Spleen (tissue), 11 donors: ENCODE measurements around the gene SLC6A2. TPM values are rescaled to one million over a fixed set of nuclear protein-coding genes. Genes with fewer than 3 reads are reported as not detected.

Experiments
- DNase-seq: peaks from one replicate; pipeline ENCODE4 v3.0.0-alpha.2; 2020
- H3K27ac ChIP-seq, 8 donors: fragments of 200-600 bp; sonication (generic) in 7 of 8; 1 replicate in 4 of 8; 2 replicates in 4 of 8; pipeline versions ENCODE4 v1.5.0 to v1.8.0; 2016 to 2021; ENCODE audit warnings: inconsistent platforms in 4 of 8, mild to moderate bottlenecking in 4 of 8, moderate library complexity in 1 of 8
- H3K27me3 ChIP-seq, 7 donors: fragments of 200-600 bp; sonication (generic) in 6 of 7; replicated peaks in 1 of 7; 1 replicate in 4 of 7; 2 replicates in 3 of 7; pipeline versions ENCODE4 v1.5.0 to v1.8.0; 2016 to 2021; ENCODE audit warnings: inconsistent platforms in 3 of 7, mild to moderate bottlenecking in 1 of 7
- H3K36me3 ChIP-seq, 6 donors: fragments of 200-600 bp; sonication (generic) in 5 of 6; 1 replicate in 4 of 6; 2 replicates in 2 of 6; pipeline versions ENCODE4 v1.5.0 to v1.8.0; 2016 to 2021; ENCODE audit warnings: inconsistent platforms in 2 of 6
- H3K4me1 ChIP-seq, 6 donors: fragments of 200-600 bp; sonication (generic) in 5 of 6; 1 replicate in 3 of 6; 2 replicates in 3 of 6; pipeline versions ENCODE4 v1.5.0 to v1.8.0; 2016 to 2021; ENCODE audit warnings: inconsistent platforms in 3 of 6
- H3K4me3 ChIP-seq, 8 donors: fragments of 200-600 bp; sonication (generic) in 7 of 8; 1 replicate in 4 of 8; 2 replicates in 4 of 8; pipeline versions ENCODE4 v1.5.0 to v1.8.0; 2016 to 2021; ENCODE audit warnings: inconsistent platforms in 4 of 8, mild to moderate bottlenecking in 4 of 8, moderate library complexity in 2 of 8
- H3K9me3 ChIP-seq, 8 donors: fragments of 200-600 bp; sonication (generic) in 7 of 8; 1 replicate in 4 of 8; 2 replicates in 4 of 8; pipeline versions ENCODE4 v1.5.0 to v1.8.0; 2016 to 2021; ENCODE audit warnings: inconsistent platforms in 4 of 8
- CTCF ChIP-seq, 11 experiments: fragments of 200-600 bp in 7 of 11; fragments of 450-650 bp in 4 of 11; sonication (generic) in 4 of 11; IDR thresholded peaks in 8 of 11; conservative IDR thresholded peaks in 3 of 11; 1 replicate in 7 of 11; 2 replicates in 4 of 11; pipeline versions ENCODE4 v1.4.0 to v1.8.0; 2016 to 2021; ENCODE audit warnings: antibody characterized with exemption in 11 of 11, inconsistent platforms in 4 of 11, mild to moderate bottlenecking in 1 of 11
- POLR2A ChIP-seq, 3 donors: fragments of 450-650 bp; IDR thresholded peaks; one replicate each; pipeline ENCODE4 v1.5.1; 2017; ENCODE audit warnings: antibody characterized with exemption in 3 of 3, mild to moderate bottlenecking in 1 of 3
- POLR2AphosphoS5 ChIP-seq, 3 donors: sonication (generic); formaldehyde crosslinking; IDR thresholded peaks; one replicate each; pipeline ENCODE4 v1.5.1; 2017; ENCODE audit warnings: antibody characterized with exemption in 3 of 3
- WGBS, 5 donors: extraction: QIAGEN DNeasy Blood & Tissue Kit in 3 of 5; methylation state at CpG; one replicate each; pipeline versions ENCODE4 v1.1.5 to v1.1.7; 2013 to 2018; 5-methylcytosine and 5-hydroxymethylcytosine counted together
- intact Hi-C: fragments of 100-400 bp; cut with DNase I; formaldehyde crosslinking; loops from one replicate; pipeline ENCODE4 v1.15.0; 2023; ENCODE audit warnings: low total_unique reads
- polyA plus RNA-seq, 3 donors: library from polyadenylated mRNA; stranded (reverse); fragments of 200-250 nt; gene quantifications; one replicate each; pipeline ENCODE4 v1.2.1, GENCODE V29; 2013
- total RNA-seq, 7 donors: library from RNA; depleted of rRNA in 3 of 7; stranded (reverse); fragments of >200 nt in 3 of 7; fragmentation: NEBNext Ultra II Directional in 4 of 7; extraction: Animal tissue kit (Norgen Biotek cat#: 25700) in 4 of 7; gene quantifications; one replicate each; pipeline versions ENCODE4 v1.1.0 to v1.2.1, GENCODE V29; 2016 to 2021
- donor health status: healthy with polysubstance abuse.
- donor health status: DM: no; HTN: no; CAD: no; lungs with moderate emphysema.
- donor health status: DM: no; HTN: no; CAD: no.
- donor health status: Bipolar disorder and iron deficiency.
- donor health status: healthy.
- donor health status: DM: no; HTN: no; CAD: no.
- donor health status: DM: yes; HTN: yes; CAD: no.

Gene SLC6A2
- total and polyA plus RNA-seq, 10 donors = not detected

GRCh38 chr16:55621771-55622170 is 34.0 kb upstream of the SLC6A2 start:
- Histone ChIP-seq H3K27me3 (no peaks in the 10 kb centered on the region), H3K27ac (no peak overlapping the region), H3K4me3 (no peak overlapping the region), H3K4me1 (no peaks in the 10 kb centered on the region), H3K36me3 (no peaks in the 10 kb centered on the region), H3K9me3 (no peaks in the 10 kb centered on the region)
- TF ChIP-seq CTCF (IDR thresholded peaks at IDR 0.05 in 8 of 11, conservative IDR thresholded peaks at IDR 0.05 in 3 of 11) (no peak), POLR2A (IDR thresholded peaks at IDR 0.05) (no peak), POLR2AphosphoS5 (IDR thresholded peaks at IDR 0.05) (no peak)
- intact Hi-C loops = no loop called here
- DNase-seq = no peak

- no peaks in the 10 kb centered on the region for H3K36me3 ChIP-seq
- H3K27ac ChIP-seq = no peak overlapping the region
- no peak for DNase-seq
- H3K4me1 ChIP-seq = no peaks in the 10 kb centered on the region
- TF ChIP-seq POLR2AphosphoS5 (IDR thresholded peaks at IDR 0.05) (no peak), POLR2A (IDR thresholded peaks at IDR 0.05) (no peak), CTCF (IDR thresholded peaks at IDR 0.05 in 8 of 11, conservative IDR thresholded peaks at IDR 0.05 in 3 of 11) (no peak)
- intact Hi-C loops = no loop called here
- H3K9me3 ChIP-seq = no peaks in the 10 kb centered on the region
- H3K4me3 ChIP-seq = no peak overlapping the region
- 76 to 92% (median 78%) methylated on average over 3 of the region's 3 CpGs for WGBS, 5 donors
- no peaks in the 10 kb centered on the region for H3K27me3 ChIP-seq
Measured at GRCh38 chr16:55622272-55622671, 33.5 kb upstream of the SLC6A2 start.

- Histone ChIP-seq H3K27ac (no peak overlapping the region), H3K27me3 (no peaks in the 10 kb centered on the region), H3K36me3 (no peaks in the 10 kb centered on the region), H3K9me3 (no peaks in the 10 kb centered on the region), H3K4me3 (no peak overlapping the region), H3K4me1 (no peaks in the 10 kb centered on the region)
- DNase-seq = no peak
- 38 to 74% (median 55%) methylated on average over 8 of the region's 8 CpGs for WGBS, 5 donors
- intact Hi-C loops = no loop called here
- TF ChIP-seq POLR2A (IDR thresholded peaks at IDR 0.05) (no peak), POLR2AphosphoS5 (IDR thresholded peaks at IDR 0.05) (no peak), CTCF (IDR thresholded peaks at IDR 0.05 in 8 of 11, conservative IDR thresholded peaks at IDR 0.05 in 3 of 11) (no peak)
Measured at GRCh38 chr16:55622930-55623561, 32.7 kb upstream of the SLC6A2 start.

- Histone ChIP-seq H3K27me3 (no peaks in the 10 kb centered on the region), H3K9me3 (no peaks in the 10 kb centered on the region), H3K36me3 (no peaks in the 10 kb centered on the region), H3K4me1 (no peaks in the 10 kb centered on the region), H3K4me3 (no peak overlapping the region), H3K27ac (no peak overlapping the region)
- TF ChIP-seq POLR2AphosphoS5 (IDR thresholded peaks at IDR 0.05) = no peak
- no peak for TF ChIP-seq POLR2A (IDR thresholded peaks at IDR 0.05)
- no peak for TF ChIP-seq CTCF (IDR thresholded peaks at IDR 0.05 in 8 of 11, conservative IDR thresholded peaks at IDR 0.05 in 3 of 11)
- intact Hi-C loops = no loop called here
- WGBS, 5 donors = 72 to 98% (median 95%) methylated on average over 2 of the region's 2 CpGs
- DNase-seq = no peak
Measured at GRCh38 chr16:55623640-55624039, 32.1 kb upstream of the SLC6A2 start.
